HepG2 (cell line): ENCODE data around the gene DOCK1. TPM values are rescaled to one million over a fixed set of nuclear protein-coding genes. Genes with fewer than 3 reads are reported as not detected.

Source experiments
- CEBPB ChIP-seq: IDR thresholded peaks from 2 replicates; pipeline ENCODE4 v1.6.1; 2011; ENCODE audit warnings: low read depth, low read length, improper control_type of control experiment, borderline replicate concordance
- HNF4G ChIP-seq, 2 experiments: sonication (generic) in 1 of 2; formaldehyde crosslinking in 1 of 2; IDR thresholded peaks; 2 replicates each; pipeline versions ENCODE4 v1.4.0 to v1.6.1; 2011 to 2020; ENCODE audit warnings: borderline replicate concordance in 2 of 2, low read depth in 2 of 2, mild to moderate bottlenecking in 2 of 2, low read length in 1 of 2, missing genetic modification reagents in 1 of 2, moderate library complexity in 1 of 2
- JUN ChIP-seq: sonication (generic); formaldehyde crosslinking; IDR thresholded peaks from 2 replicates; pipeline ENCODE4 v1.4.0; 2020; ENCODE audit warnings: mild to moderate bottlenecking, missing genetic modification reagents
- KLF12 ChIP-seq: sonication (generic); formaldehyde crosslinking; IDR thresholded peaks from 2 replicates; pipeline ENCODE4 v1.4.0; 2020; ENCODE audit warnings: missing genetic modification reagents, borderline replicate concordance
- MED8 ChIP-seq: sonication (generic); formaldehyde crosslinking; IDR thresholded peaks from 2 replicates; pipeline ENCODE4 v1.8.1; 2023; ENCODE audit warnings: mild to moderate bottlenecking, missing genetic modification reagents; ENCODE audit not compliant: insufficient replicate concordance
- MLLT10 ChIP-seq: sonication (generic); formaldehyde crosslinking; IDR thresholded peaks from 2 replicates; pipeline ENCODE4 v1.4.0; 2020; ENCODE audit warnings: missing genetic modification reagents
- MTERF4 ChIP-seq: sonication (generic); formaldehyde crosslinking; IDR thresholded peaks from 2 replicates; pipeline ENCODE4 v1.8.0; 2023; ENCODE audit warnings: mild to moderate bottlenecking, missing genetic modification reagents
- NCOA1 ChIP-seq: sonication (generic); formaldehyde crosslinking; IDR thresholded peaks from 2 replicates; pipeline ENCODE4 v1.9.0; 2021; ENCODE audit warnings: missing genetic modification reagents
- NFIC ChIP-seq: IDR thresholded peaks from 2 replicates; pipeline ENCODE4 v1.6.1; 2012; ENCODE audit warnings: mild to moderate bottlenecking, low read length, inconsistent platforms
- NFKB2 ChIP-seq: sonication (generic); formaldehyde crosslinking; IDR thresholded peaks from 2 replicates; pipeline ENCODE4 v1.4.0; 2020; ENCODE audit warnings: missing genetic modification reagents, borderline replicate concordance
- PHF8 ChIP-seq: sonication (generic); formaldehyde crosslinking; IDR thresholded peaks from 2 replicates; pipeline ENCODE4 v1.5.0; 2020; ENCODE audit warnings: missing genetic modification reagents
- RAD21 ChIP-seq: fragments of 450-650 bp; formaldehyde crosslinking; IDR thresholded peaks from 2 replicates; pipeline ENCODE4 v1.5.0; 2020; ENCODE audit warnings: mild to moderate bottlenecking
- SALL1 ChIP-seq: sonication (generic); formaldehyde crosslinking; IDR thresholded peaks from 2 replicates; pipeline ENCODE4 v1.8.0; 2022; ENCODE audit warnings: mild to moderate bottlenecking, missing genetic modification reagents
- SMAD1 ChIP-seq: sonication (generic); formaldehyde crosslinking; IDR thresholded peaks from 2 replicates; pipeline ENCODE4 v1.4.0; 2020; ENCODE audit warnings: missing genetic modification reagents, low read depth, mild to moderate bottlenecking, borderline replicate concordance
- SMAD3 ChIP-seq: sonication (generic); formaldehyde crosslinking; IDR thresholded peaks from 2 replicates; pipeline ENCODE4 v1.4.0; 2020; ENCODE audit warnings: missing genetic modification reagents
- SNRNP70 ChIP-seq: fragments of 200-400 bp; formaldehyde crosslinking; IDR thresholded peaks from 2 replicates; pipeline ENCODE4 v1.6.1; 2017; ENCODE audit warnings: mild to moderate bottlenecking, low read depth, low read length, moderate library complexity
- TCF12 ChIP-seq, 2 experiments: fragments of 450-650 bp in 1 of 2; sonication (generic) in 1 of 2; formaldehyde crosslinking in 1 of 2; IDR thresholded peaks; 2 replicates each; pipeline versions ENCODE4 v1.6.1 to v1.8.0; 2017 to 2022; ENCODE audit warnings: antibody characterized with exemption in 1 of 2, mild to moderate bottlenecking in 1 of 2, missing genetic modification reagents in 1 of 2, moderate library complexity in 1 of 2
- USF2 ChIP-seq, 2 experiments: sonication (generic) in 1 of 2; formaldehyde crosslinking in 1 of 2; IDR thresholded peaks; 2 replicates each; pipeline versions ENCODE4 v1.5.1 to v1.6.1; 2011 to 2020; ENCODE audit warnings: borderline replicate concordance in 1 of 2, low read depth in 1 of 2, low read length in 1 of 2, mild to moderate bottlenecking in 1 of 2, missing genetic modification reagents in 1 of 2, moderate library complexity in 1 of 2
- ZBTB34 ChIP-seq: sonication (generic); formaldehyde crosslinking; IDR thresholded peaks from 2 replicates; pipeline ENCODE4 v1.8.0; 2022; ENCODE audit warnings: mild to moderate bottlenecking, missing genetic modification reagents
- ZBTB43 ChIP-seq: sonication (generic); formaldehyde crosslinking; conservative IDR thresholded peaks from 2 replicates; pipeline ENCODE4 v1.4.0; 2020; ENCODE audit warnings: missing genetic modification reagents
- ZNF256 ChIP-seq: sonication (generic); formaldehyde crosslinking; conservative IDR thresholded peaks from 2 replicates; pipeline ENCODE4 v1.4.0; 2020; ENCODE audit warnings: missing genetic modification reagents
- ZNF501 ChIP-seq: sonication (generic); formaldehyde crosslinking; IDR thresholded peaks from 2 replicates; pipeline ENCODE4 v1.5.1; 2020; ENCODE audit warnings: mild to moderate bottlenecking, moderate library complexity, missing genetic modification reagents
- polyA plus RNA-seq, 8 experiments: library from polyadenylated mRNA; depleted of rRNA in 3 of 8; stranded (reverse) in 7 of 8; unstranded in 1 of 8; fragments of >200 nt; fragmentation: Illumina TruSeq in 4 of 8; extraction: Trizol in 4 of 8; gene quantifications; 2 replicates each; pipeline versions ENCODE4 v1.2.1 to v1.2.3, GENCODE V29; 2011 to 2016; ENCODE audit warnings: low read depth in 4 of 8, missing spikeins in 1 of 8, mixed read lengths in 1 of 8; ENCODE audit not compliant: insufficient read depth in 1 of 8
- total RNA-seq, 5 experiments: library from RNA; depleted of rRNA; stranded (reverse); fragments of >200 nt; fragmentation: Illumina TruSeq; extraction: Trizol; gene quantifications; 2 replicates each; pipeline ENCODE4 v1.2.3, GENCODE V29; 2016; ENCODE audit warnings: low read depth in 1 of 5

The DOCK1 gene
- total and polyA plus RNA-seq, 2 of the 13 experiments (the other 11 are each of a cell fraction or from before 2014, with no cell fraction given) = 8.3 to 25.5 TPM

- TF ChIP-seq USF2 (IDR thresholded peaks at IDR 0.05; ENCODE audit: low read depth, low read length) (no peak), USF2 (CRISPR knock-in tag; IDR thresholded peaks at IDR 0.05; ENCODE audit: borderline replicate concordance) (no peak), ZNF256 (CRISPR knock-in tag) (no peak), ZBTB34 (CRISPR knock-in tag) (0 out of 2 replicates have a peak, but pooled peaks have one; percentile 20), SMAD3 (CRISPR knock-in tag) (0 out of 2 replicates have a peak, but pooled peaks have one; percentile 26), KLF12 (CRISPR knock-in tag) (peak; percentile 33; the same call in 1 of the 2 replicates), ZNF501 (CRISPR knock-in tag) (no peak), NCOA1 (CRISPR knock-in tag) (no peak), MTERF4 (CRISPR knock-in tag) (no peak), NFKB2 (CRISPR knock-in tag) (no peak), NFIC (no peak), JUN (no peak), TCF12 (IDR thresholded peaks at IDR 0.05) (no peak), TCF12 (CRISPR knock-in tag; IDR thresholded peaks at IDR 0.05) (no peak), RAD21 (CRISPR knock-in tag) (0 out of 2 replicates have a peak, but pooled peaks have one; percentile 12), PHF8 (peak; percentile 61; the same call in 1 of the 2 replicates), SALL1 (CRISPR knock-in tag) (peak; percentile 28; the same call in 1 of the 2 replicates), MLLT10 (no peak), SNRNP70 (no peak), ZBTB43 (no peak), MED8 (CRISPR knock-in tag) (peak; percentile 23), HNF4G (IDR thresholded peaks at IDR 0.05; ENCODE audit: borderline replicate concordance, low read depth, low read length) (no peak), HNF4G (CRISPR knock-in tag; IDR thresholded peaks at IDR 0.05; ENCODE audit: borderline replicate concordance, low read depth) (no peak), SMAD1 (CRISPR knock-in tag) (no peak), CEBPB (no peak)
These were observed 812 bp downstream of the DOCK1 start (continued) for GRCh38 chr10:126905776-126906703.
